Effector memory CD4-positive, alpha-beta T cell (primary cell): ENCODE measurements around the gene AGBL1.

Experiments used
- DNase-seq, 3 donors: peaks; one replicate each; pipeline ENCODE4 v3.0.0-alpha.2; 2020
- H3K27ac ChIP-seq: 2 replicates; pipeline ENCODE4 v1.7.0; 2013; ENCODE audit warnings: mild to moderate bottlenecking, low read length, moderate library complexity; ENCODE audit not compliant: insufficient read depth, poor library complexity, severe bottlenecking
- H3K27me3 ChIP-seq: replicated peaks from 2 replicates; pipeline ENCODE4 v1.7.0; 2013; ENCODE audit warnings: mild to moderate bottlenecking, low read length; ENCODE audit not compliant: insufficient read depth, control insufficient read depth, poor library complexity, severe bottlenecking
- H3K36me3 ChIP-seq: 2 replicates; pipeline ENCODE4 v1.7.0; 2013; ENCODE audit warnings: mild to moderate bottlenecking, low read length, moderate library complexity; ENCODE audit not compliant: control insufficient read depth, insufficient read depth
- H3K4me1 ChIP-seq: 2 replicates; pipeline ENCODE4 v1.7.0; 2013; ENCODE audit warnings: low read length, mild to moderate bottlenecking; ENCODE audit not compliant: control insufficient read depth, insufficient read depth, poor library complexity, severe bottlenecking
- H3K4me3 ChIP-seq: 2 replicates; pipeline ENCODE4 v1.7.0; 2013; ENCODE audit warnings: low read length, low read depth, mild to moderate bottlenecking; ENCODE audit not compliant: insufficient read depth, poor library complexity, severe bottlenecking
- H3K9me3 ChIP-seq: 2 replicates; pipeline ENCODE4 v1.7.0; 2013; ENCODE audit warnings: mild to moderate bottlenecking, low read length, moderate library complexity; ENCODE audit not compliant: control insufficient read depth

The AGBL1 gene

GRCh38 chr15:86059851-86060250, 19.8 kb upstream of the AGBL1 start:
- H3K4me3 ChIP-seq: no peak overlapping the region
- H3K27ac ChIP-seq: no peak overlapping the region

DNA sequence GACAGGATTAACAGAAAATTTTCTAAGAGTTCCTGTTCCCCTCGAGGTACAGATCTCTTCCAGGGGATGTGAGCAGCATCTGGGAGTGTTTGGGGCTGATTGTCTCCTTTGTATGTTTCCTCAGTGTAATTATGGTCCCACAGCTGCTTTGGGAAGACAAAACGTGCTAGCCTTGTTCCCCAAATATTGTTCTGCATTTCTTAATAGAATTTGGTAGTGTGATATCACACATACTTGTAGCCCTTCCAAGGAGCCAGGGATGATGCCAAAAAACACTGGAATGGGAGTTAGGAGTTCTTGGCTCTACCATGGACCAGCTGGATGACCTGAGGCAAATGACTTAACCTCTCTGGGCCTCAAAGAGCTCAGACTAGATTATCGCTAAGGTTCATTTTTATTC, 19.0 kb upstream of the AGBL1 start:
- no peaks in the 10 kb centered on the region for H3K36me3 ChIP-seq
- no peaks in the 10 kb centered on the region for H3K9me3 ChIP-seq
- H3K4me3 ChIP-seq: no peak overlapping the region
- no peaks in the 10 kb centered on the region for H3K4me1 ChIP-seq
- no peak for DNase-seq
- no peak overlapping the region for H3K27ac ChIP-seq
- H3K27me3 ChIP-seq: no peaks in the 10 kb centered on the region

More at GRCh38 chr15:86059851-86060250, 19.8 kb upstream of the AGBL1 start:
- DNase-seq: no peak
- no peaks in the 10 kb centered on the region for H3K9me3 ChIP-seq
- H3K4me1 ChIP-seq: no peaks in the 10 kb centered on the region
- H3K27me3 ChIP-seq: no peaks in the 10 kb centered on the region
- no peaks in the 10 kb centered on the region for H3K36me3 ChIP-seq

DNA sequence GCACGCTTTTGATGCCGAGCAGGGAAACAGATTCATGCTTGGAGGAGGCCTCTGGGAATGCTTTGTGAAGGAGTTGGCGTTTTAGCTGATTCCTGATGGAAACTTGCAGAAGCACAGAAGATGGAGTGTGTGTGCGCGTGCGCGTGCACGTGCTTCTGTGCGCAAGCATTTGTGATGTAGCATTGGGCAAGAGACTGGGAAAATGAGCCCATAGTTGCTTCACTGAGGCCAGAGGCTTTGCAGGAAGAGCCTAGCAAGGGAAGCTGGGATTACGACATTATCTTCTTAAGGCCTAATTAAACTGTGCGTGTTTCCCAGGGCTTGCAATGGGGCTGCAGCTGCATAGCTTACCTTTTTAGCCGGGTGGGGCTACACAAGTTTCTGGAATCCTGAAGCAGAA, 18.1 kb upstream of the AGBL1 start:
- Histone ChIP-seq H3K27me3 (no peaks in the 10 kb centered on the region), H3K36me3 (no peaks in the 10 kb centered on the region), H3K4me3 (no peak overlapping the region), H3K9me3 (no peaks in the 10 kb centered on the region), H3K27ac (no peak overlapping the region), H3K4me1 (no peaks in the 10 kb centered on the region)
- no peak for DNase-seq

DNA sequence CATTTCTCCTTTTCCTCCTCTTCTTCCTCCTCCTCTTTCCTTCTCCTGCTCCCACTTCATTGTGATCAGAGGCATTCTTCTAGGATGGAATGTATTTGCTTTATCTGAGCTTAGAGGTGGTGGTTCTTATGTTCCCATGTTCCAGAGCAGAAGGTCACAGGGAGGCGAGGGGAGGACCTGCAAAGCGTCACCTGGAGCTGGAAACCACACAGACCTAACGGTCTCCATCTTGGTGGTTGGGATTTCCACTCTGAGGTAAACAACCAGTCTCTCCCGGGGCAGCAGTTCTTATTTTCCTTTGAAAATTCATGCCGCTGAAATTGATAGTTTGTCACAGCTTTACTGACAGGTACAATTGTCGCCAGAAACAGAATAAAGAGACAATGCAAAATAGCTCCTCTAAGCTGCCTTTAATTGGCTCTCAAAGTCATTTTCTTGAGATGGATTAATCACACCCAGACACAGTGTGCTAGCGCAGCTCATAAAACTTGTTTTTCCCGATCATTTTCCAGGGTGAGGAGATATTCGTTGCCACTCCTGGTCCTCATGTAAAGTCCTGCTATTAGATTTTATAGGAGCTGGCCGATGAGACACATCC, 16.9 kb upstream of the AGBL1 start:
- Histone ChIP-seq H3K27ac (no peak overlapping the region), H3K27me3 (no peaks in the 10 kb centered on the region), H3K36me3 (no peaks in the 10 kb centered on the region), H3K9me3 (no peaks in the 10 kb centered on the region), H3K4me1 (no peaks in the 10 kb centered on the region), H3K4me3 (no peak overlapping the region)
- DNase-seq: no peak

DNA sequence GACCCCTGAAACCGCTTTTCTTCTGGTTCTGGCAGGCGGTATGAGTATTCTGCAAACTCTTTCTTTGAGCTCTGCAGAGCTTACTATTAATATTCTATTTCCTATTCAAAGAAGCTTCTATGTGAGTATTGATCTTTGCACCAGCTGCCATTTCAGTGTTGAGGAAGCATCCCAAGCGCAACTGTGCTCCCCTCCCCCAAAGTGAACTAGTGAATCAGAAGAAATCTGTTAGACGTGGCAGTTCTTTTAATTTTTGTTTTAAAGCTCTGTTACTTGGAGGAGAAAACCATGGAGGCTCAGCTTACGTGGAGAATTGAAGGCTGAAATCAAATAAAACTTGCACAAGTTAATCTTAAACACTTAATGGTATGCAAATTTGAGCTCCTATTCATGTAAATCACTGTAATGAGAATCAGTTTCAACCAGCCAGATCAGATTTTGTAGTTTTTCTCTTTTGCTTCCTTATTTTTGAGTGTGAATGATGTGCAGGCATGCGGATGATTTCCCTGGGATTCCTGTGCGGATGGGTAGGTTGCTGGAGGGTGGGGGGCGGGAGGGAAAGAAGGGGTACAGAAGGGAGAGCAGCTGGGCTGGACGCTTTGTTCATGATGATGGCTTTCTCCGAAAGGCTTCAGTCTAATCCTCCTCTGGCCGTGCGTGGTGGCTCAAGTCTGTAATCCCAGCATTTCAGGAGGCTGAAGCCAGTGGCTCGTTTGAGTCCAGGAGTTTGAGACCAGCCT, 16.1 kb upstream of the AGBL1 start:
- Histone ChIP-seq H3K4me3 (no peak overlapping the region), H3K4me1 (no peaks in the 10 kb centered on the region), H3K9me3 (no peaks in the 10 kb centered on the region), H3K27me3 (no peaks in the 10 kb centered on the region), H3K27ac (no peak overlapping the region), H3K36me3 (no peaks in the 10 kb centered on the region)
- no peak for DNase-seq

- Histone ChIP-seq H3K27ac (no peak overlapping the region), H3K4me3 (no peak overlapping the region), H3K27me3 (no peaks in the 10 kb centered on the region), H3K36me3 (no peaks in the 10 kb centered on the region), H3K4me1 (no peaks in the 10 kb centered on the region), H3K9me3 (no peaks in the 10 kb centered on the region)
- DNase-seq: no peak
Observed at GRCh38 chr15:86064326-86064725, 15.3 kb upstream of the AGBL1 start.

DNA sequence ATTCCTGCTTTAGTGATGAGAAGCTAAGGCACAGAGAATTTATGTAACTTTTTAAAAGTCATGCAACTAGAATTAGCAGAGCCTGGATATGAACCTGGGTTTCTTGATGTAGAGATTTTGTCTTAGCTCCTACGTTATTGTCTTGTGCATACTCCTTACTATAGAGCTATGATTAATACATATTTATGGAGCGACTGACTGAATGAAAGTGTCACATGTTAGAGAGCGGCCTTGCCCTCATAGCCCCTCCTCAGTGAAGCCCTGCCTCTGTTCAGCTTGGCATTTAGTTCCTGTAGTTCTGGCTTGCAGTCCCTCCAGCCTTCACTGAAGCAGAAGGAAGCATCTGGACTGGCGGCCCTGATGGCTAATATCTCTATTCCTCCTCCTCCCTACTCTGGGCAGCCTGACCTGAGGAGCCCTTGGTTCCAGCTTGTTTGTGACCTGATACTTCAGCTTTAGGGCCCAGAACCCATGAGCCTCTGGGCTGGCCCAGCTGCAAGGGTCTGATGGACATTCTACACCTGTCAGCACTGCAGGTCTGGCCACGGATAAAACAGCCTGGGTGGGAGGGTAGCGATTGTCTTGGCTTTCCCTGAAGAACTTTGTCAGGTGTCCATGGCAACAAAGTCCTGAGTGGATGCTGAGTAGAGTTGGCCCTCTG, 13.4 kb upstream of the AGBL1 start:
- Histone ChIP-seq H3K36me3 (no peaks in the 10 kb centered on the region), H3K9me3 (no peaks in the 10 kb centered on the region), H3K4me3 (no peak overlapping the region), H3K27me3 (no peaks in the 10 kb centered on the region), H3K4me1 (no peaks in the 10 kb centered on the region), H3K27ac (no peak overlapping the region)
- DNase-seq: no peak

DNA sequence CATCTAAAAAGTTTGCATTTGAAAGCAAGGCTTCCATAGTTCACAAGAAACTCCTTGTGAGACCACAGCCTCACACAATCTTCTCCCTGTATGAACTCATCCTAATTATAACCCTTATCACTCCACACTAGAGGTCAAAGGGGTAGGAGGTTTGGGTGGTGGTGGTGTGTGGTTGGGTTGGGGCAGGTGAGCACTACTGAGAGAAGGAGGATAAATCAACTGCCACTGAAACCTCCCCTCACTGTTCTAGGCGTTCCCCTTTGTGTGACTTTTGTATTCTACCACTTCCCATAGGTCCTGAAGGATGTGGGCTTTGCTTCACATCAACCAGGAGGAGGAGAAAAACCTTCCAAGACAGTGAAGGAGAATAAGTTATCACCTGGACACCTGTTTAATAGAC, 6.4 kb upstream of the AGBL1 start:
- no peak for DNase-seq
- no peak overlapping the region for H3K4me3 ChIP-seq
- H3K4me1 ChIP-seq: no peaks in the 10 kb centered on the region
- H3K27ac ChIP-seq: no peak overlapping the region
- no peaks in the 10 kb centered on the region for H3K27me3 ChIP-seq
- H3K36me3 ChIP-seq: no peaks in the 10 kb centered on the region
- no peaks in the 10 kb centered on the region for H3K9me3 ChIP-seq

DNA sequence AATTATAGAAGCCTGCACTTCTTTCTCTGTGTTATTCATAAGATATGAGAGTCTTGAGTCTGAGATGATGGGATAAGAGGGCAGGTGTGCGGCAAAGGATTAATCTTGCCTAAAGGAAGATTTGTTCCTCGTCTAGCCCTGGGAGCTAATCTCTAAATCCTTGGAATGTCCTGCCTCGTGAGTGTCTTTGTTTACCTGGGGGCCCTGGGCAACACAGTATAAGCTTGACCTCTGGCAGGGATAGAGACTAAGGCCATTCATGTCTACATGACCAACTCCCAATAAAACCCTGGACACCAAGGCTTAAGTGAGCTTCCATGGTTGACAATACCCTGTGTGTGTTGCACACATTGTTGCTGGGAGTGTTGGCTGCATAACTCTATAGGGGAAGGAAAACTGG, 3.2 kb upstream of the AGBL1 start:
- no peak for DNase-seq
- Histone ChIP-seq H3K4me1 (no peaks in the 10 kb centered on the region), H3K36me3 (no peaks in the 10 kb centered on the region), H3K27me3 (no peaks in the 10 kb centered on the region), H3K9me3 (no peaks in the 10 kb centered on the region), H3K4me3 (no peak overlapping the region), H3K27ac (no peak overlapping the region)

DNA sequence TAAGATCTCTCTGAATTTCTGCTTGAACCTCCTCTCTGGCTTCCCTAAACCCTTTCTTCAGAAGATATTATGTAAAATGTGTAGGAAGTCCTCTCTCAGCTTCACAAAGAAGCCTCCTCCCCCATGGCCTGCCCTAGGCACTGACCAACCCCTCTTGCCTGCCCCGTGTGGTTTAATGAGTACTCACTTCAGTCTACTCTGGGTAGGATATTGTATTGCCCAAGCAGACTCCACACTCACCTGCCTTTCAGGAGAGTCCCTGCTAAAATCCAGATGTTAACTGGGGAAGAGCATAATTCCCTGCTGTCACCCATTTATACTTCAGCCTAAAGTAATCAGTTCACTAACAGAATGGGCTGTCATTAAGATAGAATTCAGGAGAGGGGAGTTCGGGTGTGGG, 2.6 kb upstream of the AGBL1 start:
- no peak for DNase-seq
- H3K27me3 ChIP-seq: no peaks in the 10 kb centered on the region
- no peaks in the 10 kb centered on the region for H3K36me3 ChIP-seq
- H3K27ac ChIP-seq: no peak overlapping the region
- no peak overlapping the region for H3K4me3 ChIP-seq
- no peaks in the 10 kb centered on the region for H3K4me1 ChIP-seq
- no peaks in the 10 kb centered on the region for H3K9me3 ChIP-seq
